ENCODE data around the gene GPR139. TPM values are rescaled to one million over a fixed set of nuclear protein-coding genes. Genes with fewer than 3 reads are reported as not detected.

GPR139 gene
- polyA plus RNA-seq, 1 donor: 0.07 TPM

- Histone ChIP-seq H3K36me3 (ENCODE audit: control insufficient read depth, insufficient read depth, low read length) (no peaks in the 10 kb centered on the region), H3K4me3 (ENCODE audit: low read length) (no peak overlapping the region), H3K4me1 (ENCODE audit: control insufficient read depth, insufficient read depth, low read length) (no peaks in the 10 kb centered on the region), H3K27ac (ENCODE audit: low read length) (no peak overlapping the region), H3K9me3 (ENCODE audit: control insufficient read depth, low read depth, low read length) (no peaks in the 10 kb centered on the region), H3K27me3 (ENCODE audit: control insufficient read depth, insufficient read depth, low read length) (no peaks in the 10 kb centered on the region)
- whole genome bisulfite sequencing (ENCODE audit: insufficient coverage, low lambda C conversion rate): 100% methylated on average over 1 of the region's 3 CpGs
- no peak for DNase-seq
Measured at GRCh38 chr16:20056436-20056835, 17.3 kb downstream of the GPR139 start.

GRCh38 chr16:20053336-20053735 lies 20.4 kb downstream of the GPR139 start:
- no peak for DNase-seq
- H3K9me3 ChIP-seq (ENCODE audit: control insufficient read depth, low read depth, low read length): no peaks in the 10 kb centered on the region
- H3K36me3 ChIP-seq (ENCODE audit: control insufficient read depth, insufficient read depth, low read length): no peaks in the 10 kb centered on the region
- H3K4me1 ChIP-seq (ENCODE audit: control insufficient read depth, insufficient read depth, low read length): no peaks in the 10 kb centered on the region
- H3K27ac ChIP-seq (ENCODE audit: low read length): no peak overlapping the region
- no peak overlapping the region for H3K4me3 ChIP-seq (ENCODE audit: low read length)
- no CpG with 5 or more reads among the region's 5 CpGs for WGBS (ENCODE audit: insufficient coverage, low lambda C conversion rate)
- no peaks in the 10 kb centered on the region for H3K27me3 ChIP-seq (ENCODE audit: control insufficient read depth, insufficient read depth, low read length)

GRCh38 chr16:20051611-20052010 lies 22.1 kb downstream of the GPR139 start:
- no CpG with 5 or more reads among the region's 9 CpGs for WGBS (ENCODE audit: insufficient coverage, low lambda C conversion rate)
- Histone ChIP-seq H3K36me3 (ENCODE audit: control insufficient read depth, insufficient read depth, low read length) (no peaks in the 10 kb centered on the region), H3K27ac (ENCODE audit: low read length) (no peak overlapping the region), H3K27me3 (ENCODE audit: control insufficient read depth, insufficient read depth, low read length) (no peaks in the 10 kb centered on the region), H3K9me3 (ENCODE audit: control insufficient read depth, low read depth, low read length) (no peaks in the 10 kb centered on the region), H3K4me1 (ENCODE audit: control insufficient read depth, insufficient read depth, low read length) (no peaks in the 10 kb centered on the region), H3K4me3 (ENCODE audit: low read length) (no peak overlapping the region)
- DNase-seq: no peak

GRCh38 chr16:20051147-20051546 lies 22.5 kb downstream of the GPR139 start:
- no peak for DNase-seq
- no peaks in the 10 kb centered on the region for H3K27me3 ChIP-seq (ENCODE audit: control insufficient read depth, insufficient read depth, low read length)
- H3K4me1 ChIP-seq (ENCODE audit: control insufficient read depth, insufficient read depth, low read length): no peaks in the 10 kb centered on the region
- H3K4me3 ChIP-seq (ENCODE audit: low read length): no peak overlapping the region
- WGBS (ENCODE audit: insufficient coverage, low lambda C conversion rate): no CpG with 5 or more reads among the region's 7 CpGs
- H3K9me3 ChIP-seq (ENCODE audit: control insufficient read depth, low read depth, low read length): no peaks in the 10 kb centered on the region
- H3K27ac ChIP-seq (ENCODE audit: low read length): no peak overlapping the region
- no peaks in the 10 kb centered on the region for H3K36me3 ChIP-seq (ENCODE audit: control insufficient read depth, insufficient read depth, low read length)

- H3K36me3 ChIP-seq (ENCODE audit: control insufficient read depth, insufficient read depth, low read length): no peaks in the 10 kb centered on the region
- no peak overlapping the region for H3K27ac ChIP-seq (ENCODE audit: low read length)
- WGBS (ENCODE audit: insufficient coverage, low lambda C conversion rate): no CpG with 5 or more reads among the region's 1 CpG
- peaks cover 2% of the 10 kb centered on the region for H3K27me3 ChIP-seq (ENCODE audit: control insufficient read depth, insufficient read depth, low read length)
- H3K9me3 ChIP-seq (ENCODE audit: control insufficient read depth, low read depth, low read length): no peaks in the 10 kb centered on the region
- no peaks in the 10 kb centered on the region for H3K4me1 ChIP-seq (ENCODE audit: control insufficient read depth, insufficient read depth, low read length)
- H3K4me3 ChIP-seq (ENCODE audit: low read length): no peak overlapping the region
- DNase-seq: no peak
Measured at GRCh38 chr16:20049831-20050230, 23.9 kb downstream of the GPR139 start.

GRCh38 chr16:20045886-20046285 lies 27.8 kb downstream of the GPR139 start:
- WGBS (ENCODE audit: insufficient coverage, low lambda C conversion rate): no CpG with 5 or more reads among the region's 3 CpGs

GRCh38 chr16:20042848-20043247 lies 30.8 kb downstream of the GPR139 start:
- H3K4me3 ChIP-seq (ENCODE audit: low read length): no peak overlapping the region
- no peak for DNase-seq
- no peaks in the 10 kb centered on the region for H3K36me3 ChIP-seq (ENCODE audit: control insufficient read depth, insufficient read depth, low read length)
- H3K27ac ChIP-seq (ENCODE audit: low read length): no peak overlapping the region
- peaks cover 2% of the 10 kb centered on the region for H3K27me3 ChIP-seq (ENCODE audit: control insufficient read depth, insufficient read depth, low read length)
- H3K9me3 ChIP-seq (ENCODE audit: control insufficient read depth, low read depth, low read length): no peaks in the 10 kb centered on the region
- WGBS (ENCODE audit: insufficient coverage, low lambda C conversion rate): no CpG with 5 or more reads among the region's 2 CpGs
- no peaks in the 10 kb centered on the region for H3K4me1 ChIP-seq (ENCODE audit: control insufficient read depth, insufficient read depth, low read length)

More at GRCh38 chr16:20045886-20046285, 27.8 kb downstream of the GPR139 start:
- DNase-seq: no peak
- H3K4me1 ChIP-seq (ENCODE audit: control insufficient read depth, insufficient read depth, low read length): no peaks in the 10 kb centered on the region
- no peaks in the 10 kb centered on the region for H3K9me3 ChIP-seq (ENCODE audit: control insufficient read depth, low read depth, low read length)
- peaks cover 2% of the 10 kb centered on the region for H3K27me3 ChIP-seq (ENCODE audit: control insufficient read depth, insufficient read depth, low read length)
- H3K4me3 ChIP-seq (ENCODE audit: low read length): no peak overlapping the region
- no peaks in the 10 kb centered on the region for H3K36me3 ChIP-seq (ENCODE audit: control insufficient read depth, insufficient read depth, low read length)
- H3K27ac ChIP-seq (ENCODE audit: low read length): no peak overlapping the region

- Histone ChIP-seq H3K36me3 (ENCODE audit: control insufficient read depth, insufficient read depth, low read length) (no peaks in the 10 kb centered on the region), H3K27ac (ENCODE audit: low read length) (no peak overlapping the region), H3K4me3 (ENCODE audit: low read length) (no peak overlapping the region), H3K4me1 (ENCODE audit: control insufficient read depth, insufficient read depth, low read length) (no peaks in the 10 kb centered on the region), H3K9me3 (ENCODE audit: control insufficient read depth, low read depth, low read length) (no peaks in the 10 kb centered on the region), H3K27me3 (ENCODE audit: control insufficient read depth, insufficient read depth, low read length) (peaks cover 2% of the 10 kb centered on the region)
- 80% methylated on average over 1 of the region's 4 CpGs for WGBS (ENCODE audit: insufficient coverage, low lambda C conversion rate)
- DNase-seq: no peak
Measured at GRCh38 chr16:20041924-20042596, 31.6 kb downstream of the GPR139 start.

- H3K9me3 ChIP-seq (ENCODE audit: control insufficient read depth, low read depth, low read length): no peaks in the 10 kb centered on the region
- no peak for DNase-seq
- H3K4me3 ChIP-seq (ENCODE audit: low read length): no peak overlapping the region
- H3K27me3 ChIP-seq (ENCODE audit: control insufficient read depth, insufficient read depth, low read length): no peaks in the 10 kb centered on the region
- no peaks in the 10 kb centered on the region for H3K36me3 ChIP-seq (ENCODE audit: control insufficient read depth, insufficient read depth, low read length)
- no CpG with 5 or more reads among the region's 4 CpGs for WGBS (ENCODE audit: insufficient coverage, low lambda C conversion rate)
- no peak overlapping the region for H3K27ac ChIP-seq (ENCODE audit: low read length)
- no peaks in the 10 kb centered on the region for H3K4me1 ChIP-seq (ENCODE audit: control insufficient read depth, insufficient read depth, low read length)
Measured at GRCh38 chr16:20040011-20040410, 33.7 kb downstream of the GPR139 start.

- Histone ChIP-seq H3K27me3 (ENCODE audit: control insufficient read depth, insufficient read depth, low read length) (no peaks in the 10 kb centered on the region), H3K36me3 (ENCODE audit: control insufficient read depth, insufficient read depth, low read length) (no peaks in the 10 kb centered on the region), H3K4me3 (ENCODE audit: low read length) (no peak overlapping the region), H3K27ac (ENCODE audit: low read length) (no peak overlapping the region), H3K4me1 (ENCODE audit: control insufficient read depth, insufficient read depth, low read length) (no peaks in the 10 kb centered on the region), H3K9me3 (ENCODE audit: control insufficient read depth, low read depth, low read length) (no peaks in the 10 kb centered on the region)
- no peak for DNase-seq
- WGBS (ENCODE audit: insufficient coverage, low lambda C conversion rate): no CpG with 5 or more reads among the region's 3 CpGs
Measured at GRCh38 chr16:20029611-20030010, 44.1 kb downstream of the GPR139 start.

GRCh38 chr16:20026361-20027072 lies 47.2 kb downstream of the GPR139 start:
- Histone ChIP-seq H3K4me3 (ENCODE audit: low read length) (no peak overlapping the region), H3K27me3 (ENCODE audit: control insufficient read depth, insufficient read depth, low read length) (no peaks in the 10 kb centered on the region), H3K9me3 (ENCODE audit: control insufficient read depth, low read depth, low read length) (no peaks in the 10 kb centered on the region), H3K27ac (ENCODE audit: low read length) (no peak overlapping the region), H3K4me1 (ENCODE audit: control insufficient read depth, insufficient read depth, low read length) (no peaks in the 10 kb centered on the region), H3K36me3 (ENCODE audit: control insufficient read depth, insufficient read depth, low read length) (no peaks in the 10 kb centered on the region)
- DNase-seq: no peak
- WGBS (ENCODE audit: insufficient coverage, low lambda C conversion rate): no CpG with 5 or more reads among the region's 2 CpGs
